Suprapubic skin (tissue), 4 donors: ENCODE data around the gene PACS2. TPM values are rescaled to one million over a fixed set of nuclear protein-coding genes. Genes with fewer than 3 reads are reported as not detected.

Source experiments
- DNase-seq, 2 donors: peaks; one replicate each; pipeline ENCODE4 v3.0.0-alpha.2; 2019; ENCODE audit warnings: low spot score in 2 of 2
- H3K27ac ChIP-seq: fragments of 200-600 bp; sonication (generic); one replicate; pipeline ENCODE4 v1.5.1; 2019
- H3K27me3 ChIP-seq: fragments of 200-600 bp; sonication (generic); one replicate; pipeline ENCODE4 v1.5.1; 2019
- H3K36me3 ChIP-seq: fragments of 200-600 bp; sonication (generic); one replicate; pipeline ENCODE4 v1.5.1; 2019
- H3K4me1 ChIP-seq: fragments of 200-600 bp; sonication (generic); one replicate; pipeline ENCODE4 v1.5.1; 2019
- H3K4me3 ChIP-seq: fragments of 200-600 bp; sonication (generic); one replicate; pipeline ENCODE4 v1.5.1; 2019; ENCODE audit warnings: mild to moderate bottlenecking
- H3K9me3 ChIP-seq: fragments of 200-600 bp; sonication (generic); one replicate; pipeline ENCODE4 v1.5.1; 2019
- EP300 ChIP-seq: sonication (generic); formaldehyde crosslinking; IDR thresholded peaks from one replicate; pipeline ENCODE4 v1.6.1; 2017; ENCODE audit warnings: antibody characterized with exemption
- POLR2A ChIP-seq, 2 donors: fragments of 450-650 bp; IDR thresholded peaks; one replicate each; pipeline ENCODE4 v1.6.1; 2017; ENCODE audit warnings: antibody characterized with exemption in 2 of 2, mild to moderate bottlenecking in 2 of 2, moderate library complexity in 2 of 2
- POLR2AphosphoS5 ChIP-seq, 3 donors: sonication (generic); formaldehyde crosslinking; IDR thresholded peaks; one replicate each; pipeline ENCODE4 v1.6.1; 2017; ENCODE audit warnings: antibody characterized with exemption in 3 of 3
- whole genome bisulfite sequencing: methylation state at CpG from one replicate; pipeline ENCODE4 v1.1.5; 2018; 5-methylcytosine and 5-hydroxymethylcytosine counted together
- total RNA-seq, 4 donors: library from RNA; depleted of rRNA; stranded (reverse); fragments of >200 nt; gene quantifications; one replicate each; pipeline ENCODE4 v1.1.0, GENCODE V29; 2016
- TF ChIP-seq, protein P1 (sequence below), 2 donors: fragments of 200-600 bp in 1 of 2; fragments of 450-650 bp in 1 of 2; sonication (generic) in 1 of 2; IDR thresholded peaks; one replicate each; pipeline ENCODE4 v1.5.1; 2016 to 2019; ENCODE audit warnings: antibody characterized with exemption in 2 of 2, mild to moderate bottlenecking in 1 of 2, moderate library complexity in 1 of 2

The PACS2 gene
- total RNA-seq, 4 donors from 2014 or later, result 41.9 to 100 (median 66.6) TPM

DNA sequence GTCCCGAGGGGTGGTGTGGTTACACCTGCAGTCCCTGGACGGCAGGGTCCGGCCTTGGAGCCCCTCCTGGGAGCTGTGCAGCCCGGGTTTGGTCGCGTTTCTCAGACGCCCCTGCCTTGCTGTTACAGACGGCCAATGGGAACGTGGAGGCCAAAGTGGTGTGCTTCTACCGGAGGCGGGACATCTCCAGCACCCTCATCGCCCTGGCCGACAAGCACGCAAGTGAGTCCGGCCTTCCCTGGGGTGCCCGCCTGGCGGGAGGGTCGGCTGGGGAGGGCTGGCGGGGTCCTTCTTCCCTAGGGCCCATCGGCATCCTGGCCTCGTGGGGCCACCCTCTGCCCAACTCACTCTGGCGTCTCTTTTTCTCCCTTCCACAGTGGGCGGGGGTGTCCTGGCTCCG is 130.7 kb downstream of the PACS2 start:
- peaks cover 8% of the 10 kb centered on the region for H3K4me1 ChIP-seq
- H3K27ac ChIP-seq, result no peak overlapping the region
- H3K9me3 ChIP-seq, result no peaks in the 10 kb centered on the region
- no peaks in the 10 kb centered on the region for H3K27me3 ChIP-seq
- peaks cover 17% of the 10 kb centered on the region for H3K36me3 ChIP-seq
- no peak overlapping the region for H3K4me3 ChIP-seq
- 91% methylated on average over 20 of the region's 24 CpGs for WGBS
- TF ChIP-seq POLR2AphosphoS5 (IDR thresholded peaks at IDR 0.05) (no peak), EP300 (no peak), POLR2A (IDR thresholded peaks at IDR 0.05) (no peak)
- TF ChIP-seq, protein P1, sequence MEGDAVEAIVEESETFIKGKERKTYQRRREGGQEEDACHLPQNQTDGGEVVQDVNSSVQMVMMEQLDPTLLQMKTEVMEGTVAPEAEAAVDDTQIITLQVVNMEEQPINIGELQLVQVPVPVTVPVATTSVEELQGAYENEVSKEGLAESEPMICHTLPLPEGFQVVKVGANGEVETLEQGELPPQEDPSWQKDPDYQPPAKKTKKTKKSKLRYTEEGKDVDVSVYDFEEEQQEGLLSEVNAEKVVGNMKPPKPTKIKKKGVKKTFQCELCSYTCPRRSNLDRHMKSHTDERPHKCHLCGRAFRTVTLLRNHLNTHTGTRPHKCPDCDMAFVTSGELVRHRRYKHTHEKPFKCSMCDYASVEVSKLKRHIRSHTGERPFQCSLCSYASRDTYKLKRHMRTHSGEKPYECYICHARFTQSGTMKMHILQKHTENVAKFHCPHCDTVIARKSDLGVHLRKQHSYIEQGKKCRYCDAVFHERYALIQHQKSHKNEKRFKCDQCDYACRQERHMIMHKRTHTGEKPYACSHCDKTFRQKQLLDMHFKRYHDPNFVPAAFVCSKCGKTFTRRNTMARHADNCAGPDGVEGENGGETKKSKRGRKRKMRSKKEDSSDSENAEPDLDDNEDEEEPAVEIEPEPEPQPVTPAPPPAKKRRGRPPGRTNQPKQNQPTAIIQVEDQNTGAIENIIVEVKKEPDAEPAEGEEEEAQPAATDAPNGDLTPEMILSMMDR (IDR thresholded peaks at IDR 0.05), result no peak
- no peak for DNase-seq

DNA sequence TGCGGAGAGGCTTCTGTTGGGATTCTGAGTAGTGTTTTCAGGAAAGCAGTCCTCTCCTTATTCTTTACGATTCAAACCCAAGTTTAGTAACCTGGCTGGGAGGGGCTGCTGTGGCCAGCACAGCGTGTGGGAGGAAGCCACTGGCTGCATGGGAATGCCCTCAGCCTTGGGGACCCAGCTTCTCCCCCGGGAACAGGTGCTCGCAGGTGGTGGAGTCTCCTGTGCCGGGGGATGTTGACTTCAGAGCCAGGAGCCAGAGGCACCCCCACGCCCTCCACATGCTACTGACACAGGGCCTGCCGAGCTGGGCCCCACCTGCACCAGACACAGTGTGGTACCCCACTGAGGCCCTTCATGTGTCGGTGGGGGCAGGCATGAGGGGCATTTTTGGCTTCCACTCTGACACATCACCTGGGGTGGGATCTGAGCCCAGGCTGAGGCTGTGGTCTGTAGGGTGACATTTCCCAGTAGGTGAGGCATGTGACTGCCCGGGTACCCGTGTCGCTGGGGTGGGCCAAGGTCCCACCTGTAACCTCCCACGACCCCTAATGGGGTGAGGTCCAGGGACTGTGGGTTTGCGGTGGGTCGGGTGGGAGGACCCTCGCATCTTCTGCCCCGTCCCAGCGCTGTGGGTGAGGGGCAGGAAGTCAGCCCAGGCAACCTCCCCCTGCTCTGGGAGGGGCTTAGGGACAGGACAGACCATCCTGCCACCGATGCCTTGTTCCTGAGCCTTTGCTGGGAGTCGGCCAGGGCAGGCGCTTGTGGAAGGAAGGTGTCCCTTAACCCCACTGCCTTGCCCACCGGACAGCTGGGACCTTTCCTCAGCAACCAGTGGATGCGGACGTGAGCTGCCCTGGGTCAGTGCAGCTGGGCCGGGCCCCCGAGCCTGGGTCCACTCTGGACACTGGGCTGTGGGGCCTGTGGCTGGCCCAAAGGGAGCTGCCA is 131.6 kb downstream of the PACS2 start:
- Histone ChIP-seq H3K27ac (no peak overlapping the region), H3K4me3 (no peak overlapping the region), H3K36me3 (peaks cover 26% of the 10 kb centered on the region), H3K27me3 (no peaks in the 10 kb centered on the region), H3K4me1 (peaks cover 8% of the 10 kb centered on the region), H3K9me3 (no peaks in the 10 kb centered on the region)
- WGBS, result 90% methylated on average over 10 of the region's 26 CpGs
- no peak for TF ChIP-seq POLR2A (IDR thresholded peaks at IDR 0.05)
- TF ChIP-seq POLR2AphosphoS5 (IDR thresholded peaks at IDR 0.05), result no peak
- no peak for TF ChIP-seq EP300
- TF ChIP-seq, protein P1 (IDR thresholded peaks at IDR 0.05), result no peak
- DNase-seq, result no peak

DNA sequence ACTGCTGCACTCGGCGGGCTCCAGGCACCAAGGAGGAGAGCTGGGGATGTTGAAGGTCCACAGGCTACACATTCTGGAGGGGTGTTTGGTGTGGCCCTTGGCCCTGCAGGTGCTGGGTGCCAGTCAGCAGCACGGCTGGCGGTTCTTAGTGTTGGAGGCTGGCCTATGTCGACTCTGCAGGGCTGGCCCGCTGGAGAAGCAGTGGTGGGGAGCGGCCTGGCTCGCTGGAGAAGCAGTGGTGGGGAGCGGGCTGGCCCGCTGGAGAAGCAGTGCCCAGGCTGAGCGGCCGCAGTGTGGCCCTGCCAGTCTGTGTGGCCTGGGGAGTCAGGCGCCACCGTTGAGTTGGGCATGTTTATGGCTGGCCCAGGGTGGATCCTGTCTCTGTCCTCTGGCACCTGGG is 132.4 kb downstream of the PACS2 start:
- no peaks in the 10 kb centered on the region for H3K9me3 ChIP-seq
- TF ChIP-seq POLR2A (IDR thresholded peaks at IDR 0.05) (no peak), EP300 (no peak), POLR2AphosphoS5 (IDR thresholded peaks at IDR 0.05) (no peak)
- TF ChIP-seq, protein P1 (IDR thresholded peaks at IDR 0.05), result no peak
- no peaks in the 10 kb centered on the region for H3K27me3 ChIP-seq
- H3K36me3 ChIP-seq, result peaks cover 31% of the 10 kb centered on the region
- no peak overlapping the region for H3K4me3 ChIP-seq
- H3K4me1 ChIP-seq, result peaks cover 8% of the 10 kb centered on the region
- H3K27ac ChIP-seq, result no peak overlapping the region
- no peak for DNase-seq
- WGBS, result 80% methylated on average over 12 of the region's 14 CpGs

Other genes starting within 250 kb of the PACS2 start
- 1 to 10 TPM in 2 of 4 donors, under 1 TPM in 2; 0.95 to 2.7 (median 1.3) TPM for gene GPR132, start 249.3 kb upstream of the PACS2 start, total RNA-seq
- 10 to 100 TPM; 47.4 to 75.4 (median 67.2) TPM for gene JAG2, start 146.0 kb upstream of the PACS2 start, total RNA-seq
- gene NUDT14, start 133.4 kb upstream of the PACS2 start, total RNA-seq, result 10 to 100 TPM; 14.6 to 22.2 (median 19.8) TPM
- gene BTBD6, start 66.2 kb upstream of the PACS2 start, total RNA-seq, result 10 to 100 TPM; 38.9 to 63.7 (median 58.6) TPM
- gene BRF1, start 13.7 kb upstream of the PACS2 start, total RNA-seq, result 100 to 1,000 TPM in 1 of 4 donors, 10 to 100 TPM in 3; 37.9 to 102 (median 52.5) TPM
- gene TEX22, start 83.8 kb downstream of the PACS2 start, total RNA-seq, result under 1 TPM in 1 of 4 donors, not detected in 3; 0.80 TPM
- gene MTA1, start 105.1 kb downstream of the PACS2 start, total RNA-seq, result 100 to 1,000 TPM in 1 of 4 donors, 10 to 100 TPM in 3; 38.1 to 107 (median 59.5) TPM
- gene CRIP2, start 160.1 kb downstream of the PACS2 start, total RNA-seq, result 100 to 1,000 TPM in 2 of 4 donors, 10 to 100 TPM in 2; 70.7 to 140 (median 104) TPM
- gene CRIP1, start 172.1 kb downstream of the PACS2 start, total RNA-seq, result 100 to 1,000 TPM in 1 of 4 donors, 10 to 100 TPM in 3; 28.6 to 140 (median 76.2) TPM
- gene TEDC1, start 176.5 kb downstream of the PACS2 start, total RNA-seq, result 10 to 100 TPM; 11.4 to 41.0 (median 14.0) TPM
- gene TMEM121, start 211.8 kb downstream of the PACS2 start, total RNA-seq, result 1 to 10 TPM; 1.7 to 4.2 (median 2.7) TPM